GM12875 (cell line): ENCODE results near the gene FGD5.
A peak's percentile ranks its signal among the peaks of the same experiment; 100 is the strongest.

Experiments used
- H3K4me3 ChIP-seq: one replicate; pipeline ENCODE4 v1.5.1; 2011; ENCODE audit warnings: low read depth, low read length, control low read depth
- TF ChIP-seq, protein P1 (sequence below): IDR thresholded peaks from 2 replicates; pipeline ENCODE4 v1.5.1; 2011; ENCODE audit warnings: low read depth, mild to moderate bottlenecking, control low read depth, inconsistent platforms, low read length, moderate library complexity, borderline replicate concordance; ENCODE audit not compliant: insufficient read depth

The FGD5 gene

DNA sequence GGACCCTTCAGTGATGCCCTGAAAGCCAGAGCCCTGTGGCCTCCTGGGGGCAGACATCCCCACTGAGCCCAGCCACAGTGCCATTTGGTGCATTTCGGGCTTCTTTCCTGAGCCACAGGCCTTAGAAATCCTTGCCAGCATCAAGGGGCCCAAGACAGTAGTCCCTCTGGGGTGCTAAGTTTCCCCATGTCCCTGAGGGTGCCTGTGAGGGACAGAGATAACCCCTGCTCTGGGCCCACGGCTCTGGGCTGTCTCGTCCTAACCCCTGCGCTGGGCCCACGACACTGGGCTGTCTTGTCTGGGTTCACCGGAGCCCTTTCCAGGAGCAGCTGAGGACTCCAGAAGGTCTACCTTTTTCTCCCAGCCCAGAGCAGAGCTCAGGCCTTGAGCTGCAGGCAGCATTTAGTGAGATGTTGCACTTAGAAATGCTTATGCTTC lies 45.1 kb upstream of the FGD5 start:
- H3K4me3 ChIP-seq, result no peak overlapping the region

DNA sequence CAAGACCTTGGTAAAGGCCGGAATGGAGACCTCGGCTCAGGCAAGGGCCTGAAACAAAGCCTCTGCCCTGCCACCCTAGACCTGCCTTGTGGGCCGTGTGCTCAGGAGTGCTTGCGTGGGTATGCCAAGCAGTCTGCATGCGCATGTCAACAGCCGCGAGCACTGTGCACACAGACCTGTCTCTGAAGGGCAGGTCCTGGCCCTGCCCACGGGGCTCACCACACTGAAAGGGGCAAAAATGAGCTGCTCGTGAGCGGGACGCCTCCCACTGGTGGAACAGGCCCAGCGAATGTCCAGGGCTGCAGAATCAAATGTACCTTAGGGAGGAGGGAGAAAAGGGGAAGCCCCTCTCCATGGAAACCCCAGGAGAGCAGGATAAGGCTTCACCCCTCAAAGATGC lies 44.3 kb upstream of the FGD5 start:
- no peak overlapping the region for H3K4me3 ChIP-seq
- TF ChIP-seq, protein P1, sequence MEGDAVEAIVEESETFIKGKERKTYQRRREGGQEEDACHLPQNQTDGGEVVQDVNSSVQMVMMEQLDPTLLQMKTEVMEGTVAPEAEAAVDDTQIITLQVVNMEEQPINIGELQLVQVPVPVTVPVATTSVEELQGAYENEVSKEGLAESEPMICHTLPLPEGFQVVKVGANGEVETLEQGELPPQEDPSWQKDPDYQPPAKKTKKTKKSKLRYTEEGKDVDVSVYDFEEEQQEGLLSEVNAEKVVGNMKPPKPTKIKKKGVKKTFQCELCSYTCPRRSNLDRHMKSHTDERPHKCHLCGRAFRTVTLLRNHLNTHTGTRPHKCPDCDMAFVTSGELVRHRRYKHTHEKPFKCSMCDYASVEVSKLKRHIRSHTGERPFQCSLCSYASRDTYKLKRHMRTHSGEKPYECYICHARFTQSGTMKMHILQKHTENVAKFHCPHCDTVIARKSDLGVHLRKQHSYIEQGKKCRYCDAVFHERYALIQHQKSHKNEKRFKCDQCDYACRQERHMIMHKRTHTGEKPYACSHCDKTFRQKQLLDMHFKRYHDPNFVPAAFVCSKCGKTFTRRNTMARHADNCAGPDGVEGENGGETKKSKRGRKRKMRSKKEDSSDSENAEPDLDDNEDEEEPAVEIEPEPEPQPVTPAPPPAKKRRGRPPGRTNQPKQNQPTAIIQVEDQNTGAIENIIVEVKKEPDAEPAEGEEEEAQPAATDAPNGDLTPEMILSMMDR, result no peak

More for the DNA sequence above, 45.1 kb upstream of the FGD5 start:
- TF ChIP-seq, protein P1, result no peak

DNA sequence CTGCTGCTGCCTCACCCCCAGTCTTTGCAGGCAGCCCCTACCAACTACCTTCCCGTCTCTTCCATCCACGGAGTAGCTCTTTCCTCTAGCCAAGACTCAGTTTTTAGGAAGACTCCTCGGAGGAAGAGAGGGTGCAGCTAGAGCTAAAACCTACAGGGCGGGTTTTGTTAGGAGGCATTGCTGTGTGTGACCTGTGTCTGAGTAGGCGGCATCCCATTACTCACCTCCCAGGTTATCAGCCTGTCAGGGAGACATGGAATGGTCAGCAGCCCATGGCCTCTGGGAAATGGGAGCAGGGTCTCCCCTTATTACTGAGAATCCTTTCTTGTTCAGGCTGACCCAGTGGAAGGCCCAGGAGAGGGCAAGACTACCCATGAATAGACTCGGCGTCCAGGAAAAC lies 43.8 kb upstream of the FGD5 start:
- no peak overlapping the region for H3K4me3 ChIP-seq
- TF ChIP-seq, protein P1, result no peak

DNA sequence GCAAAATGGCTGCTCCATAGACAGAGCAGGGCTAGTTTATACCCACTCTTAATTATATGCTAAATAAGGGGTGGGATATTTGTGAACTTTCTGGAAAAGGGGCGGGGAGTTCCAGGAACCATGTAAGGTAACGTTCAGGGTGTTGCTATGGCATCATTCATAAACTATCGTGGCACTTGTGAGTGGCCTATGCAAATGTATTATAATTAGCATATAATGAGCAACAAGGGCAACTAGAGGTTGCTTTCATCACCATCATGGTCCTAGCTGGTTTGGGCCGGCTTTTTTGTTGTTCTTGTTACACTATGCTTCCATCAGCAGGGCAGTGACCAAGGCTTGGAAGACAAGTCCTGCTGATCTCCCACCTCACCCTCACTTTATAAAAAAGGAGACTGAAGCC lies 43.2 kb upstream of the FGD5 start:
- TF ChIP-seq, protein P1, result no peak
- H3K4me3 ChIP-seq, result no peak overlapping the region

DNA sequence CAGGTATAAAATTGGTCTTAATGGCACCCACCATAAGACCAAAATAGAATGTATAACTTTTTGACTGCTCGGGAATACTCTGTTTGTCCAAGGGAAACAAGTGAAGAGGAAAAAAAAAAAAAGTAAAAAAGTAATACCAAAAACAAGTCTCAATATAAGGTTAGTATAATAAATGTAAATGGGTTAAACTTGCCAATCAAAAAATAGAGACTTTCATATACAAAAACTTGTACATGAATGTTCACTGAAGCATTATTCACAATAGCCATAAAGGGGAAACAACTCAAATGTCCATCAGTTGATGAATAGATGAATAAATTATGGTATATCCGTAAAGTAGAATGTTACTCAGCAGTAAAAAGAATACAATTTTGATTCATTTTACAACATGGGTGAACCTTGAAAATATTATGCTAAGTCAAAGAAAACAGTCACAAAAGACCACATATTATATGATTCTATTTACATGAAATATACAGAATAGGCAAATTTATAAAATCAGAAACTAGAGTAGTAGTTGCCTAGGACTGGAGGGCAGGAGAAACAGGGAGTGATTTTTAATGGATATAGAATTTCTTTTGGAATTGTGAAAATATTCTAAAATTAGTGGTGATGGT lies 39.6 kb upstream of the FGD5 start:
- TF ChIP-seq, protein P1, result no peak
- no peak overlapping the region for H3K4me3 ChIP-seq

DNA sequence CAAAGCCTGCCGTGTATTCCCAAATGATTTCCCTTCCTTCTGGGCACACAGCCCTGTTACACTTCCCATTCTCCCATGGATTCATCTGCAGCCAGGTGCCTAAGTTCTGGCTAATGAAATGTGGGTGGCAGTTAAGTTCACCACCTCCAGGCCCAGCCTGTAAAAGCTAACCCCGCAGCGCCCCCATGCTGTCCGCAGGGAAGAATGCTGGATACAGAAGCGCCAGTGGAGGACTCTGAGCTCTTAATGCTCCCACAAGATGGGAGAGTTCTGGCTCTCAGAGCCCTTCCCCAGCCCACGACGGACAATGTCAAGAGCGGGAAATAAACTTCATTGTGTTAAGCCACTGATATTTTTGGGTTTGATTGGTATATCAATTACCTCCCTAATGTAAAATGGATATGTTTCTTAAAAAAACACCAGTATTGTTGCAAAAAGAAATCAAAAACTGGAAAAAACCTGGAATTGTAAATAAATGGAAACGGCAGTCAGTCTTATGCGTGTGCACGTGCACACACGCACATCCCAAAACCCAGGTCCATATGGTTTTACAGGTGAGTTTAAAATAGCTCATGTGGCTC lies 37.7 kb upstream of the FGD5 start:
- TF ChIP-seq, protein P1, result peak; percentile 84

DNA sequence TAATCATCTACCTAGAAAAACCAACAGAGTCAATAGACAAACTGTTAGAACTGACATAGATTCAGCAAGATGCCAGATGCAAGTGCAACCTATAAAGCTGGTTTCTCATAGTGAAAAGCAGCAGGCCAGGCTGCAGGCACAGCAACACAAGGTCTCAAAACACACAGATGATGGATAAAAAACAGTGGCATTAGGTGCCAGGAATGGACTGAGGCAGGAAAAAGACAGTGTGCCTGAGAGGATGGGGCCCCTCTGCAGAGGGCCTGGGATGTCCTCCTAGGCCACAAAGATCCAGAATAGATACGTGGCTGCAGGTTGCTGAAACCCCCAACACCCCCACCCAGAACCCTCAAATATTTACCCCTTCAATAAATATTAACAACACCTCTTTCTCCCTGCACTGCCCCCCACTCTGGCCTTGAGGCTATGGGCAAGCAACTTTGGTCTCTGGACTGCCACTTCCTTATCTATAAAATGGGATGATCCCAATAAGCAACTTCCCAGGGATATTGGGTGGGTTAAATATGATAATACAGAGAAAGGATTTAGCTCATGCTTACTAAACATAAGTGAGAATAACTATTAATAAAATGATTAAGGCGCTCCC lies 35.2 kb upstream of the FGD5 start:
- H3K4me3 ChIP-seq, result no peak overlapping the region
- TF ChIP-seq, protein P1, result no peak

More for the DNA sequence above, 37.7 kb upstream of the FGD5 start:
- no peak overlapping the region for H3K4me3 ChIP-seq
